ENCODE data around the gene PLB1. TPM values are rescaled to one million over a fixed set of nuclear protein-coding genes. Genes with fewer than 3 reads are reported as not detected.

Gene PLB1
- total and polyA plus RNA-seq, 9 of the 15 experiments (the other 6 are each of a cell fraction or from before 2014, with no cell fraction given) = 0.01 to 0.09 (median 0.07) TPM; not detected in 2

GRCh38 chr2:28683100-28683706 is 187.3 kb downstream of the PLB1 start (continued):
- no peak for TF ChIP-seq CLOCK (CRISPR knock-in tag; IDR thresholded peaks at IDR 0.05; ENCODE audit: borderline replicate concordance)
- TF ChIP-seq POU5F1 (IDR thresholded peaks at IDR 0.05; ENCODE audit: borderline replicate concordance, low read depth, low read length, partially characterized antibody) = no peak
- TF ChIP-seq BACH1 (tag; IDR thresholded peaks at IDR 0.05) = 0 out of 2 replicates have a peak, but pooled peaks have one; percentile 54
- TF ChIP-seq SUPT5H (IDR thresholded peaks at IDR 0.05) = no peak
- TF ChIP-seq NFIC (IDR thresholded peaks at IDR 0.05) = peak; percentile 96
- TF ChIP-seq RUNX1 (IDR thresholded peaks at IDR 0.05; ENCODE audit: low read depth) = no peak
- TF ChIP-seq PML (IDR thresholded peaks at IDR 0.05; ENCODE audit: low read length) = no peak
- TF ChIP-seq ZNF395 (CRISPR knock-in tag; IDR thresholded peaks at IDR 0.05) = no peak
- no peak for TF ChIP-seq KLF6 (CRISPR knock-in tag; IDR thresholded peaks at IDR 0.05; ENCODE audit: borderline replicate concordance)
- TF ChIP-seq ZNF57 (CRISPR knock-in tag; IDR thresholded peaks at IDR 0.05) = no peak
- no peak for TF ChIP-seq NELFE (IDR thresholded peaks at IDR 0.05; ENCODE audit: insufficient read depth, insufficient read length)
- no peak for TF ChIP-seq DACH1 (IDR thresholded peaks at IDR 0.05; ENCODE audit: partially characterized antibody)
- peak in 1 of 2 experiments; percentile 87; a peak in 1 of 3 replicates for TF ChIP-seq CBX3 (IDR thresholded peaks at IDR 0.05; ENCODE audit: borderline replicate concordance in 1 of 2, low read length in 2 of 2)
- no peak for TF ChIP-seq PCBP2 (IDR thresholded peaks at IDR 0.05; ENCODE audit: low read depth, low read length, poor library complexity, severe bottlenecking)
- no peak for TF ChIP-seq MED1 (CRISPR knock-in tag; IDR thresholded peaks at IDR 0.05; ENCODE audit: borderline replicate concordance)
- TF ChIP-seq ZBTB8A (IDR thresholded peaks at IDR 0.05; ENCODE audit: partially characterized antibody) = no peak
- TF ChIP-seq CREB3 (tag; conservative IDR thresholded peaks at IDR 0.05; ENCODE audit: low read depth) = 0 out of 2 replicates have a peak, but pooled peaks have one; percentile 75
- no peak for TF ChIP-seq PTTG1 (tag; IDR thresholded peaks at IDR 0.05; ENCODE audit: low read depth)
- TF ChIP-seq MAFG (tag; conservative IDR thresholded peaks at IDR 0.05) = no peak
- TF ChIP-seq ZNF639 (CRISPR knock-in tag; conservative IDR thresholded peaks at IDR 0.05 in 1 of 2, IDR thresholded peaks at IDR 0.05 in 1 of 2) = peak in 1 of 2 experiments; percentile 65; a peak in 2 of 4 replicates
- TF ChIP-seq U2AF2 (optimal IDR thresholded peaks at IDR 0.05; ENCODE audit: low read depth, low read length) = no peak
- no peak for TF ChIP-seq ILK (tag; IDR thresholded peaks at IDR 0.05; ENCODE audit: borderline replicate concordance, low read depth)

All from K562 (cell line).